Fibroblast of skin of right biceps (primary cell): ENCODE results near the gene STK10.
A peak's percentile ranks its signal among the peaks of the same experiment; 100 is the strongest.
"Not testable (repeated sequence)": the region's sequence is repeated elsewhere in the genome, so short reads cannot be mapped to it uniquely, and the experiment has no call there.

Source experiments
- DNase-seq: peaks from one replicate; pipeline ENCODE4 v3.0.0-alpha.2; 2013

STK10 gene

GRCh38 chr5:172188033-172188892 lies at the start of gene STK10:
STK10 (minus strand) TSS chr5:172188224; CDS start chr5:172188042, 182 bp downstream.
- DNase-seq = peak; percentile 93

- peak; percentile 11 for DNase-seq
Observed at GRCh38 chr5:172235827-172236736, 48.1 kb upstream of the STK10 start.

GRCh38 chr5:172235132-172235780 lies 47.2 kb upstream of the STK10 start:
- DNase-seq = peak; percentile 5

DNA sequence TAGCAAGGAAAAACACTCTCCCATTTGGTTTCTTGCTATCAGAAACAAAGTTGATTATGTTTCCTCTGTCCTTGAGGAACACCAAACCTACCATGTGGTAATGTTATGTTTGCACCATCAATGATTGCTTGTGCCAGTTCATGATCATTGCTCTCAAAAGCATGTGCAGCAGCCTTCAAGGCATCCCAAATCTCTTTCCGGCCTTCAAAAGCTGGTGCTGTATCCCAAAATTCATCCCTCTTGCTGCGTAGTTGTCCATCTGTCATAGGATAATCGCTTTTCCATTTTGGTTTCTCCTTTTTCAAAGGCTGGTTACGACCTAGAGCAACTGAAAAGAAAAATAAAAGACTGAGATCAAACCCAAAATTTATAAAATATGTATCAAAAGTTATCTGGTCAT lies 46.0 kb upstream of the STK10 start:
- DNase-seq = no peak

- DNase-seq = no peak
Observed at GRCh38 chr5:172229904-172230303, 41.9 kb upstream of the STK10 start.

- no peak for DNase-seq
Observed at GRCh38 chr5:172224996-172225395, 37.0 kb upstream of the STK10 start.

DNA sequence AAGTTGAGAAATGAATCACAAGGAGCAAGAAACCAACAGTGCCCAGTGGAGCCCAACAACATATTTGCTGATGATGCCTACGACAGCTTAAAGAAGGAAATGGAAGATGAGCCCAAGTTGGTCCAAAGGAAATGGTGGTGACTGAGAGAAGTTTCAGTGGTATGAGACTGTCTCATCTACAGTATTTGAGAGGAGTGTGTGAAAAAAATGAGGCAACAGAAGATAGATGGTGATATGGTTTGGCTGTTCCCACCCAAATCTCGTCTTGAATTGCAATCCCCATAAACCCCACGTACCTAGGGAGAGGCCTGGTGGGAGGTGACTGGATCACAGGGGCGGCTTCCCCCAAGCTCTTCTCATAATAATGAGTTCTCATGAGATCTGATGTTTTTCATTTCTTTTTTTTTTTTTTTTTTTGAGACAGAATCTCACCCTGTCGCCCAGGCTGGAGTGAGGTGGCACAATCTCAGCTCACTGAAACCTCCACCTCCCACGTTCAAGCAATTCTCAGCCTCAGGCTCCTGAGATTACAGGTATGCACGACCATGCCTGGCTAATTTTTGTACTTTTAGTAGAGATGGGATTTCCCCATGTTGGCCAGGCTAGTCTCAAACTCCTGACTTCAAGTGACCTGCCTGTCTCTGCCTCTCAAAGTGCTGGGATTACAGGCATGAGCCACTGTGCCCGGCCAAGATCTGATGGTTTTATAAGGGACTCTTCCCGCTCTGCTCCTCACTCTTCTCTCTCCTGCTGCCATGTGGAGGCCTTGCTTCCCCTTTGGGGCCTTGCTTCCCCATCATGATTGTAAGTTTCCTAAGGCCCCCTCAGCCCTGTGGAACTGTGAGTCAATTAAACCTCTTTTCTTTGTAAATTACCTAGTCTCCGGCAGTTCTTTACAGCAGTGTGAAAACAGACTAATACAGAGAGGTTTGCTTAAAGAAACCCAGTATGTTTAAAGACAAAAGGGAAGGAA lies 36.2 kb upstream of the STK10 start:
- DNase-seq = no peak

GRCh38 chr5:172219296-172219695 lies 31.3 kb upstream of the STK10 start:
- no peak for DNase-seq

DNA sequence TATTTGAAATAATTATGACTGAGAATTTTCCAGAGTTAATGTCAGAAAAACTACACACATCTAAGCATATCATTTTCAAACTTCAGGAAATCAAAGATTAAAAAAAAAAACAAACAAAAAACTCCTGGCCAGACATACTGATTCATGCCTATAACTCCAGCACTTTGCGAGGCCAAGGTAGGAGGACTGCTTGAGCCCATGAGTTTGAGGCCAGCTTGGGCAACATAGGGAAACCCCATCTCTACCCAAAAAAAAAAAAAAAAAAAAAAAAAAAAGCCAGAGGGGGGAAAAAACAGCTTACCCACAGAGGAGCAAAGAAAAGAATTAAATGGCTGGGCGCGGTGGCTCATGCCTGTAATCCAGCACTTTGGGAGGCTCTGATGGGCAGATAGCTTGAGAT lies 28.3 kb upstream of the STK10 start:
- no peak for DNase-seq

DNA sequence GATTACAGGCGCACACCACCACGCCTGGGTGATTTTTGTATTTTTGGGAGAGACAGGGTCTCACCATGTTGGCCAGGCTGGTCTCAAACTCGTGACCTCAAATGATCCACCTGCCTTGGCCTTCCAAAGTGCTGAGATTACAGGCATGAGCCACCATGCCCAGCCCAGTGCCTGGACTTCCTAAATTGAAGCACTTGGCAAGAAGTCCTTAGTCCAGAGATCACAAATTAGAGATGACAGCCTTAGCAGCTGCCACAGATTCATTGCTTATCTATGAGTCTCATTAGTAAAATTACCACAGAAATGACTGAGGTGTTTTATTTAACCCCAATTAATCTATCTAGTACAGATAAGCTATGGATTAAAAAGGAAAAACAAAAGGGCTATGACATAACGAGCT lies 25.1 kb upstream of the STK10 start:
- DNase-seq = no peak

DNA sequence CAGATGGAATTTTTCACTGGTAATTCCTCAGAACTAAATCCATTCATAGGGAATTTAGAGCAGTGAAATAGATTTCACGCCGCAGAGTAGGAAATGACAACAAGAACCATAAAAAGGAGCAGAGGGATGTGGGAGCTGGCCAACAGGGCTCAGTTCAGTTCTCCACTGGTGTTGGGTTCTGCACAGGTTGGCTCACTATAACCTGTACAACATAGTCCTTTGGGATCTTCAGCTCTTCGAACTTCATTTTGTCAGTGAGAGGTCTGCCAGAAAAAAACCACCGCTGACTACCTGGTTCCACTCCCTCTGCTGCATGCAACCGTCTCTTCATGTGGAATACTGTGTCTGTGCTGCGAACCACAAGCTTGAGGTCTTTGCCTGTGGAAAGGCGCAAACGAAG lies 23.7 kb upstream of the STK10 start:
- no peak for DNase-seq

- no peak for DNase-seq
Observed at GRCh38 chr5:172209714-172210113, 21.7 kb upstream of the STK10 start.

DNA sequence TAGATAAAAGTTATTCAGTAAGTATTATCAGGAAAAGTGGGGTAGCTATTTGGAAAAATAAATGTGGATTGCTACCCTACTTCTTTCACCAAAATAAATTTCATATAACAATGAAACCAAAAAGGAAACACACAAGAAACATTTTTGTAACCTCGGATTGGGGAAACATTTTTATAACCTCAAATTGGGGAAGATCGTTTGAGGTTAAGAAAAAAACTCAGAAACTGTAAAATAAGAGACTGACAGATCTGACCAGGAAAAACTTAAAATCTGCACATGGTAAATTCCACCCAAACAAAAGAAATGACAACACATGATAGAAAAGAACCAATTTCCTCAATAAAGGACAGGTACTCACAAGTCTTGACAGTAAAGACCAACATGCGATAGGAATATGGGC lies 19.5 kb upstream of the STK10 start:
- no peak for DNase-seq

DNA sequence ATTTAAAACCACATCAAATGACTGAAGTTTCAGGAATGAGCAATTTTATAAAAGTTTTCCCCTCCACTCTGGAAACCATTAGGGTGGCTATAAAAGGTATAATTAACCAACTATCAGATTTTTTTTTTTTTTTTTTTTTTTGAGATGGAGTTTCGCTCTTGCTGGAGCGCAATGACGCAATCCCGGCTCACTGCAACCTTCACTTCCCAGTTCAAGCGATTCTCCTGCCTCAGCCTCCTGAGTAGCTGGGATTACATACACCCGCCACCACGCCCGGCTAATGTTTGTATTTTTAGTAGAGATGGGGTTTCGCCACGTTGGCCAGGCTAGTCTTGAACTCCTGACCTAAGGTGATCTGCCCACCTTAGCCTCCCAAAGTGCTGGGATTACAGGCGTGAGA lies 18.0 kb upstream of the STK10 start:
- not testable (repeated sequence) for DNase-seq

GRCh38 chr5:172200476-172200875 lies 12.5 kb upstream of the STK10 start:
- DNase-seq = no peak

DNA sequence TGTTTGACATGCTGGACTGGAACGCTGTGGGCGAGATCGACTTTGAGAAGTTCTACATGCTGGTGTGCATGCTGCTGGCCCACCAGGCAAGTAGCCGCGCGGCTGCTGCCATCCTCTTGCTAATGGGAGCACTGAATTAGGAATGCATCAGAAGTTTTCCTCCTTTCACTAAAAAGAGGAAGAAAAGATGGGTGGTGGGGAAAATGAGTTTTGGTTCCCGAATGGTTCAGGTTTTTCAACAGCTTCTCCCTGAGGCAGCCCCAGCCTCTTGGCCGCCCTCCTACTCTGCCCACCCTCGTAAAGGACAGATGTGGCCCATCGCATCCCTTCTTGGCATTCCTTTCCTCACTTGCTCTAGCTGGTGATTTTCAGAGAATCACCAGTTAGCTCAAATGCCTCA lies 11.4 kb upstream of the STK10 start:
- no peak for DNase-seq

DNA sequence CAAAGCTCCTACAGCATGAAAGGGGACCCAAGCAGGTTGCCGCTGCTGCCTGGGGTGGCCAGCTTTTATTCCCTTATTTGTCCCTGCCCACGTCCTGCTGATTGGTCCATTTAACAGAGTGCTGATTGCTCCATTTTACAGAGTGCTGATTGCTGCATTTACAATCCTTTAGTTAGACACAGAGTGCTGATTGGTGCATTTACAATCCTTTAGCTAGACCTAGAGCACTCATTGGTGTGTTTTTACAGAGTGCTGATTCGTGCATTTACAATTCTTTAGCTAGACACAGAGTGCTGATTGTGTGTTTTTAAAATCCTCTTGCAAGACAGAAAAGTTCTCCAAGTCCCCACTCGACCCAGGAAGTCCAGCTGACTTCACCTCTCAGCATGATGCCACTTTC lies 9.8 kb upstream of the STK10 start:
- DNase-seq = not testable (repeated sequence)

DNA sequence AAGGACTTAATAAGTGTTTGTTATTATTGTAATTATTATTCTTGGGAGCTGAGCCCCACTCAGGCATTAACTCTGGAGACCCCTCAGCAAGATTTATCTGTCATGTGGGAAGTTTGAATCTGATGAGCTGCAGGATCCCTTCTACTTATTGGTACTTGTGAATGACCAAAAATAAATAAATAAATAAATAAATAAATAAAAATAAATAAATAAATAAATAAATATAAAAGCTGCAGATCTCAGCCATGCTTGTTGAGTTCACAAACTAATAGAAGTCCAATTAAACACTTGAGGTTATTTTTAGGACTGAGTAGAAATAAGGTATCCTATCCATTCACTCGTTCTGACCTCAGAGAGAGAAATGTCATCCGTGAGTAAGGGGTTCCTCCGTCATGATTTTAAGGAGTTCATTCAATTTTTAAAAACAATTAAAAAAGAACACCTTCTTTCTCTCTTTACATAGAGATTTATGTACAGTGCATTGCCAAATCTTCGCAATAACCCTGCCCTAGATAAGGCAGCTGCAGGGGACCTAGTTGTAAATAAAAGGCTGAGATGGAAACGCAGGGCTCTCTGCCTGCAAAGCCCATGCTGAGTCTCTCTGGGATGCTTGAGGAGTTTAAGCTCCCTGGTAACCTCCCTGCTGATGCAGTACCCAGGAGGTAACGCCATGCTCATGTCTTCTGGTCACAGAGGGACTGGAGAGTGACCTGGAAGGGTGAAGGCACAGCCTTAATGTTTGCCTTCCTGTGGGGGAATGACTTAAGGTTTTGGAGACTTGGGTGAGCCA lies 7.2 kb upstream of the STK10 start:
- DNase-seq = no peak

DNA sequence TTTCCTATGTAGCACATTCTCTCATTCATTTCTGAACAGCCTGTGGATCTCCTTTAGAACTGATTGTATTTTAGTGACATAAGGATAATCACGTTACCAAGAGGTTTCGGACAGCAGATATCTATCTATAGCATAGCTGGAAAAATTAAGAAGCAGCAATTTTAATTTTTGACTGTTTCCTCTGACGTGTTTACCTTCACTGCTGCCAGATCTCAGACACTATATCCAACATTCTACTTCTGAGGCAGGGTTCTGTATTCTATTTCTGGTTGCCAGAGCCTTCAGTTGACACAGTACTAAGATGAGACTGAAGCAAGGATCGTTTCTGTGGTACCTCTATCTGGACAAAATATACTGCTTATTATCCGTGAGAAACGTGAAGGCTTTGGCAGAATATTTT lies 5.8 kb upstream of the STK10 start, which contains the start of gene EFCAB9:
EFCAB9 (plus strand) TSS at position 301 of the 400 bp plus-strand sequence; CDS start at position 302, 1 bp downstream.
- no peak for DNase-seq

DNA sequence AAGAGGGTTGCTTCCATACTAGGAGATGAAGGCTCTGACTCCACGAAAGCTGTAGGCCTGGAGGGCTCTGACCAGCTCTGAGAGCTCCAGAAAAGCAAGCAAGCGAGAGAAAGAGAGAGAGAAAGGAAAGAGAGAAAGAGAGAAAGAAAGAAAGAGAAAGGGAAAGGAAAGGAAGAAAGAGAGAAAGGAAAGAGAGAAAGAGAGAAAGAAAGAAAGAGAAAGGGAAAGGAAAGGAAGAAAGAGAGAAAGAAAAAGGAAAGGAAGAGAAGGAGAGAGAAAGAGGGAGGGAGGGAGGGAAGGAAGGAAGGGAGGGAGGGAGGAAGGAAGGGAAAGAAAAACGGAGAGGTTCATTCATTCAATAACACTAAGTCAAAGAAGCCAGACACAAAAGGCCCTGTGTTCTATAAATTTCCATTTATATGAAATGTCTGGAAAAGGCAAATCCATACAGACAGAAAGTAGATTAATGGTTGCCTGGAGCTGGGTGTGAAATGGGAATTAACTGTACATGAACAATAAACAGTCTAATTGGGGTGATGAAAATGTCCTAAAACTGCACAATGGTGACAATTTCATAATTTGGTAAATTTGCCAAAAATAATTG lies 1.8 kb upstream of the STK10 start:
- DNase-seq = no peak
